CD4-positive, alpha-beta T cell treated with Interleukin-15 for 4 hours (primary cell): ENCODE measurements around the gene CYP4F11.
"Not testable (repeated sequence)": the region's sequence is repeated elsewhere in the genome, so short reads cannot be mapped to it uniquely, and the experiment has no call there.

Source experiments
- DNase-seq: peaks from one replicate; pipeline ENCODE4 v3.0.0-alpha.2; 2020; ENCODE audit warnings: low spot score

The CYP4F11 gene

GRCh38 chr19:15874821-15875474 is 59.4 kb downstream of the CYP4F11 start:
- DNase-seq: no peak

GRCh38 chr19:15873771-15874170 is 60.6 kb downstream of the CYP4F11 start:
- not testable (repeated sequence) for DNase-seq

- no peak for DNase-seq
Measured at GRCh38 chr19:15871570-15871969, 62.8 kb downstream of the CYP4F11 start.

- no peak for DNase-seq
Measured at GRCh38 chr19:15869873-15870272, 64.5 kb downstream of the CYP4F11 start.

GRCh38 chr19:15869109-15869555 is 65.2 kb downstream of the CYP4F11 start:
- peak; percentile 46 for DNase-seq

- no peak for DNase-seq
Measured at GRCh38 chr19:15866636-15867035, 67.7 kb downstream of the CYP4F11 start.

GRCh38 chr19:15864824-15865223 is 69.5 kb downstream of the CYP4F11 start:
- DNase-seq: no peak

- DNase-seq: no peak
Measured at GRCh38 chr19:15863272-15863671, 71.1 kb downstream of the CYP4F11 start.

GRCh38 chr19:15862444-15862843 is 71.9 kb downstream of the CYP4F11 start:
- no peak for DNase-seq
